ENCODE results near the gene PLA2G6.

DNA sequence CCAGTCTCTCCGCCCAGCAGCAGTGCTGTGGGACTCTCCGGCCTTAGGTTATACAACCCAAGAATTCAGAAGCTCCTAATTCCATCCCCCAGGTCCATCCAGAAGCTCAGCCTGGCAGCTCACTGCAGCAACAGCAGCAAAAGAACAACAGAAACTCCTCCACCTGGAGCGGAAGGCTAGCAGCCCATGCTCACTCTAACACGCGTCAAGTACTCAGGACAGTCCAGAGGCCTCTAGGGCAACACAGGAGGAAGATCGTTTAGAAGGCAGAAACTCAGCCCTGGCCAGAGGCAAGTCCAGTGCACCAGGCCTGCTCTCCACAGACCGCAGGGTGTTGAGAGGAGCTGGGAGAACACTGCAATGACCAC, 17.1 kb downstream of the PLA2G6 start:
- TF ChIP-seq, protein P1, sequence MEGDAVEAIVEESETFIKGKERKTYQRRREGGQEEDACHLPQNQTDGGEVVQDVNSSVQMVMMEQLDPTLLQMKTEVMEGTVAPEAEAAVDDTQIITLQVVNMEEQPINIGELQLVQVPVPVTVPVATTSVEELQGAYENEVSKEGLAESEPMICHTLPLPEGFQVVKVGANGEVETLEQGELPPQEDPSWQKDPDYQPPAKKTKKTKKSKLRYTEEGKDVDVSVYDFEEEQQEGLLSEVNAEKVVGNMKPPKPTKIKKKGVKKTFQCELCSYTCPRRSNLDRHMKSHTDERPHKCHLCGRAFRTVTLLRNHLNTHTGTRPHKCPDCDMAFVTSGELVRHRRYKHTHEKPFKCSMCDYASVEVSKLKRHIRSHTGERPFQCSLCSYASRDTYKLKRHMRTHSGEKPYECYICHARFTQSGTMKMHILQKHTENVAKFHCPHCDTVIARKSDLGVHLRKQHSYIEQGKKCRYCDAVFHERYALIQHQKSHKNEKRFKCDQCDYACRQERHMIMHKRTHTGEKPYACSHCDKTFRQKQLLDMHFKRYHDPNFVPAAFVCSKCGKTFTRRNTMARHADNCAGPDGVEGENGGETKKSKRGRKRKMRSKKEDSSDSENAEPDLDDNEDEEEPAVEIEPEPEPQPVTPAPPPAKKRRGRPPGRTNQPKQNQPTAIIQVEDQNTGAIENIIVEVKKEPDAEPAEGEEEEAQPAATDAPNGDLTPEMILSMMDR (IDR thresholded peaks at IDR 0.05) = no peak
- no peak for TF ChIP-seq POLR2A (IDR thresholded peaks at IDR 0.05)

Data from lower leg skin (tissue), 3 donors.